CD14-positive monocyte (primary cell): ENCODE measurements around the gene TGFA. TPM values are rescaled to one million over a fixed set of nuclear protein-coding genes. Genes with fewer than 3 reads are reported as not detected.

Source experiments
- DNase-seq, 3 donors: peaks; one replicate each; pipeline ENCODE4 v3.0.0-alpha.2; 2011 to 2022
- H2AFZ ChIP-seq: 2 replicates; pipeline ENCODE4 v1.6.0; 2012; ENCODE audit warnings: mild to moderate bottlenecking, low read depth, low read length, inconsistent platforms; ENCODE audit not compliant: insufficient read depth, poor library complexity, severe bottlenecking
- H3K27ac ChIP-seq, 2 donors: 1 replicate in 1 of 2; 2 replicates in 1 of 2; pipeline ENCODE4 v1.5.1; 2012 to 2013; ENCODE audit warnings: low read length in 2 of 2, control low read depth in 1 of 2, inconsistent platforms in 1 of 2, low read depth in 1 of 2, mild to moderate bottlenecking in 1 of 2
- H3K27me3 ChIP-seq, 2 donors: one replicate each; pipeline versions ENCODE4 v1.6.0 to v1.6.1; 2011 to 2013; ENCODE audit warnings: low read length in 2 of 2; ENCODE audit not compliant: control insufficient read depth in 2 of 2, insufficient read depth in 2 of 2
- H3K36me3 ChIP-seq, 2 donors: replicated peaks in 1 of 2; 1 replicate in 1 of 2; 2 replicates in 1 of 2; pipeline versions ENCODE4 v1.5.1 to v1.6.1; 2012 to 2013; ENCODE audit warnings: low read length in 2 of 2, control low read depth in 1 of 2, inconsistent platforms in 1 of 2, mild to moderate bottlenecking in 1 of 2; ENCODE audit not compliant: insufficient read depth in 2 of 2, control insufficient read depth in 1 of 2
- H3K4me1 ChIP-seq, 2 donors: 1 replicate in 1 of 2; 2 replicates in 1 of 2; pipeline versions ENCODE4 v1.5.1 to v1.6.1; 2012 to 2013; ENCODE audit warnings: low read length in 2 of 2, control low read depth in 1 of 2, inconsistent platforms in 1 of 2, mild to moderate bottlenecking in 1 of 2, moderate library complexity in 1 of 2; ENCODE audit not compliant: insufficient read depth in 2 of 2, control insufficient read depth in 1 of 2
- H3K4me2 ChIP-seq: replicated peaks from 2 replicates; pipeline ENCODE3; 2012; ENCODE audit warnings: low read length, moderate library complexity, mild to moderate bottlenecking; ENCODE audit not compliant: poor library complexity, severe bottlenecking; ENCODE audit errors: extremely low read depth
- H3K4me3 ChIP-seq, 3 experiments: fragments of 200-600 bp in 1 of 3; sonication (generic) in 1 of 3; replicated peaks in 1 of 3; 1 replicate in 2 of 3; 2 replicates in 1 of 3; pipeline ENCODE4 v1.5.1; 2011 to 2013; ENCODE audit warnings: low read length in 3 of 3, mild to moderate bottlenecking in 3 of 3, control low read depth in 2 of 3, low read depth in 2 of 3, inconsistent platforms in 1 of 3, moderate library complexity in 1 of 3
- H3K79me2 ChIP-seq: 2 replicates; pipeline ENCODE4 v1.6.0; 2012; ENCODE audit warnings: mild to moderate bottlenecking, control low read depth, inconsistent platforms, low read length, moderate library complexity; ENCODE audit not compliant: insufficient read depth
- H3K9ac ChIP-seq: 2 replicates; pipeline ENCODE4 v1.6.0; 2017; ENCODE audit warnings: low read length, mild to moderate bottlenecking; ENCODE audit not compliant: insufficient read depth, poor library complexity, severe bottlenecking
- H3K9me3 ChIP-seq, 2 donors: replicated peaks in 1 of 2; 1 replicate in 1 of 2; 2 replicates in 1 of 2; pipeline versions ENCODE4 v1.5.1 to v1.6.1; 2012 to 2013; ENCODE audit warnings: low read length in 2 of 2, control low read depth in 1 of 2; ENCODE audit not compliant: control insufficient read depth in 1 of 2, insufficient read depth in 1 of 2
- H4K20me1 ChIP-seq: 2 replicates; pipeline ENCODE4 v1.6.0; 2012; ENCODE audit warnings: mild to moderate bottlenecking, low read length, control low read depth, moderate library complexity; ENCODE audit not compliant: insufficient read depth
- H3K27ac Mint-ChIP-seq, 7 donors: one replicate each; pipeline ENCODE4 v1.8.0; 2020; ENCODE audit warnings: mild to moderate bottlenecking in 7 of 7, mixed read lengths in 7 of 7, moderate library complexity in 6 of 7, inconsistent platforms in 2 of 7
- H3K27me3 Mint-ChIP-seq, 3 donors: one replicate each; pipeline ENCODE4 v1.8.0; 2021 to 2022; ENCODE audit warnings: low read depth in 3 of 3, mild to moderate bottlenecking in 3 of 3, mixed read lengths in 3 of 3, moderate library complexity in 3 of 3, inconsistent platforms in 1 of 3
- H3K36me3 Mint-ChIP-seq, 2 donors: one replicate each; pipeline ENCODE4 v1.8.0; 2020; ENCODE audit warnings: mixed read lengths in 2 of 2, inconsistent platforms in 1 of 2, mild to moderate bottlenecking in 1 of 2
- H3K4me1 Mint-ChIP-seq: one replicate; pipeline ENCODE4 v1.8.0; 2020; ENCODE audit warnings: mild to moderate bottlenecking, mixed read lengths
- H3K4me3 Mint-ChIP-seq, 2 donors: one replicate each; pipeline ENCODE4 v1.8.0; 2020; ENCODE audit warnings: mild to moderate bottlenecking in 2 of 2, mixed read lengths in 2 of 2, moderate library complexity in 1 of 2
- H3K9me3 Mint-ChIP-seq, 7 donors: one replicate each; pipeline ENCODE4 v1.8.0; 2020 to 2022; ENCODE audit warnings: mixed read lengths in 7 of 7, mild to moderate bottlenecking in 6 of 7, moderate library complexity in 6 of 7, inconsistent platforms in 2 of 7
- WGBS: methylation state at CpG from one replicate; pipeline ENCODE4 v1.1.5; 2013; ENCODE audit warnings: missing lambda C conversion rate; ENCODE audit not compliant: insufficient coverage; 5-methylcytosine and 5-hydroxymethylcytosine counted together
- intact Hi-C, 2 donors: fragments of 100-400 bp; cut with micrococcal nuclease; formaldehyde crosslinking; loops; one replicate each; pipeline versions ENCODE4 v1.15.0 to v1.15.1; 2023
- polyA plus RNA-seq, 3 donors: library from polyadenylated mRNA; depleted of rRNA in 1 of 3; unstranded in 2 of 3; stranded (reverse) in 1 of 3; fragments of 300-500 nt in 2 of 3; fragments of >200 nt in 1 of 3; fragmentation: Illumina TruSeq in 2 of 3; gene quantifications; 1 replicate in 2 of 3; 2 replicates in 1 of 3; pipeline ENCODE4 v1.2.3, GENCODE V29; 2012 to 2021
- TF ChIP-seq, protein P1 (sequence below): fragments of 200-600 bp; IDR thresholded peaks from one replicate; pipeline ENCODE4 v1.8.0; 2022; ENCODE audit warnings: antibody characterized with exemption, mild to moderate bottlenecking

Gene TGFA
- polyA plus RNA-seq, 3 donors: 1.7 to 2.5 (median 1.7) TPM

GRCh38 chr2:70566464-70566863 is 12.8 kb upstream of the TGFA start:
- TF ChIP-seq, protein P1, sequence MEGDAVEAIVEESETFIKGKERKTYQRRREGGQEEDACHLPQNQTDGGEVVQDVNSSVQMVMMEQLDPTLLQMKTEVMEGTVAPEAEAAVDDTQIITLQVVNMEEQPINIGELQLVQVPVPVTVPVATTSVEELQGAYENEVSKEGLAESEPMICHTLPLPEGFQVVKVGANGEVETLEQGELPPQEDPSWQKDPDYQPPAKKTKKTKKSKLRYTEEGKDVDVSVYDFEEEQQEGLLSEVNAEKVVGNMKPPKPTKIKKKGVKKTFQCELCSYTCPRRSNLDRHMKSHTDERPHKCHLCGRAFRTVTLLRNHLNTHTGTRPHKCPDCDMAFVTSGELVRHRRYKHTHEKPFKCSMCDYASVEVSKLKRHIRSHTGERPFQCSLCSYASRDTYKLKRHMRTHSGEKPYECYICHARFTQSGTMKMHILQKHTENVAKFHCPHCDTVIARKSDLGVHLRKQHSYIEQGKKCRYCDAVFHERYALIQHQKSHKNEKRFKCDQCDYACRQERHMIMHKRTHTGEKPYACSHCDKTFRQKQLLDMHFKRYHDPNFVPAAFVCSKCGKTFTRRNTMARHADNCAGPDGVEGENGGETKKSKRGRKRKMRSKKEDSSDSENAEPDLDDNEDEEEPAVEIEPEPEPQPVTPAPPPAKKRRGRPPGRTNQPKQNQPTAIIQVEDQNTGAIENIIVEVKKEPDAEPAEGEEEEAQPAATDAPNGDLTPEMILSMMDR: no peak
- intact Hi-C loops: no loop called here
- H3K9me3 Mint-ChIP-seq: no peaks in the 10 kb centered on the region
- Histone ChIP-seq H3K9me3 (no peaks in the 10 kb centered on the region), H3K4me1 (no peaks in the 10 kb centered on the region), H3K36me3 (no peaks in the 10 kb centered on the region), H3K9ac (no peak overlapping the region), H3K4me2 (no peak overlapping the region), H4K20me1 (no peaks in the 10 kb centered on the region), H3K79me2 (no peaks in the 10 kb centered on the region), H3K27me3 (no peaks in the 10 kb centered on the region), H3K4me3 (no peak overlapping the region), H3K27ac (no peak overlapping the region), H2AFZ (no peak overlapping the region)
- no peak overlapping the region for H3K27ac Mint-ChIP-seq
- peaks cover 0 to 13% (median 1%) of the 10 kb centered on the region in 3 donors for H3K27me3 Mint-ChIP-seq
- no peaks in the 10 kb centered on the region for H3K4me1 Mint-ChIP-seq
- H3K36me3 Mint-ChIP-seq: no peaks in the 10 kb centered on the region
- no peak overlapping the region for H3K4me3 Mint-ChIP-seq
- DNase-seq: no peak
- WGBS: 100% methylated on average over 2 of the region's 3 CpGs

- no peak overlapping the region for H3K27ac Mint-ChIP-seq
- no peaks in the 10 kb centered on the region for H4K20me1 ChIP-seq
- H3K36me3 Mint-ChIP-seq: no peaks in the 10 kb centered on the region
- H3K4me1 Mint-ChIP-seq: no peaks in the 10 kb centered on the region
- 90% methylated on average over 5 of the region's 9 CpGs for WGBS
- intact Hi-C loops: no loop called here
- peaks cover 1 to 16% (median 4%) of the 10 kb centered on the region in 3 donors for H3K27me3 Mint-ChIP-seq
- no peaks in the 10 kb centered on the region for H3K27me3 ChIP-seq
- TF ChIP-seq, protein P1: no peak
- no peak overlapping the region for H2AFZ ChIP-seq
- no peaks in the 10 kb centered on the region for H3K9me3 ChIP-seq
- peaks cover 0 to 1% (median 0%) of the 10 kb centered on the region in 7 donors for H3K9me3 Mint-ChIP-seq
- no peaks in the 10 kb centered on the region for H3K4me1 ChIP-seq
- no peak overlapping the region for H3K4me3 Mint-ChIP-seq
- H3K4me2 ChIP-seq: no peak overlapping the region
- DNase-seq: no peak
- no peaks in the 10 kb centered on the region for H3K36me3 ChIP-seq
- H3K9ac ChIP-seq: no peak overlapping the region
- no peak overlapping the region for H3K4me3 ChIP-seq
- H3K27ac ChIP-seq: no peak overlapping the region
- H3K79me2 ChIP-seq: no peaks in the 10 kb centered on the region
Observed at GRCh38 chr2:70565039-70565731, 11.6 kb upstream of the TGFA start.
